GM18907 (cell line): ENCODE results near the gene SNTB2.
A peak's percentile ranks its signal among the peaks of the same experiment; 100 is the strongest.

Experiments used
- ATAC-seq: cut with Tn5 transposase; IDR thresholded peaks from one replicate; pipeline ENCODE4 v1.9.1; 2021; ENCODE audit warnings: mild to moderate bottlenecking, moderate library complexity; ENCODE audit not compliant: unreplicated experiment

SNTB2 gene

DNA sequence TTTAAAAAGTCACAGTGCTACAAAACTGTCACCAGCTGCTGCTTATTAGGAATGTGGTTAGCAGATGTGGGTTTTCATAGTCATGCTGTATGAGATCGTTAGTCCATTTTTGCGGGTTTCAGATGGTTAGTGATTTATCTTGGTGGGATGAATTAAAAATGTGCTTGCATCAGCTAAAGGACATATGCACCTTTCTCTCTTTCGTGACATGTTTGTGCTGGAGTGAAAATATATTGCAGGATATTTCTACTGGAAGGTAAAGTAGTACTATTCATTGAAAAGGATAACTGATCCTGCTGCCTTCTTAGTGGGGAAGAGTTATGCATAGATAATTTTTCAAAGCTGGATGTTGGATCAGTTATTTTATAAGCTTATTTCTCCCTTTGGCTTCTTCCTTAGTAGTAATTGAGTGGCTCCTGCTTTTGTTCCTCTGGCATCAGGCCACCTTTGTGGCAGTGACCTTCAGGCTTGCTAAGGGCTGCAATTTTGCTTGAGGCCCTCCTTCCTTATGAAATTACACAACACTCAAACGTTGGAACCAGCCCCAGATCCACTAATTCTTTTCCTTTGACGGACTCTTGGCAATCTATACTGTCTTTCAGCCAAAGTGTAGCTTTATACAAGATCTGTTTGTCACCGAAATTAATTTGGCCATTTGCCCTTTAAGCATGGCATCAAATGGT is 7.5 kb upstream of the SNTB2 start:
- ATAC-seq, result no peak

GRCh38 chr16:69180011-69180338 is 7.0 kb upstream of the SNTB2 start:
- no peak for ATAC-seq

DNA sequence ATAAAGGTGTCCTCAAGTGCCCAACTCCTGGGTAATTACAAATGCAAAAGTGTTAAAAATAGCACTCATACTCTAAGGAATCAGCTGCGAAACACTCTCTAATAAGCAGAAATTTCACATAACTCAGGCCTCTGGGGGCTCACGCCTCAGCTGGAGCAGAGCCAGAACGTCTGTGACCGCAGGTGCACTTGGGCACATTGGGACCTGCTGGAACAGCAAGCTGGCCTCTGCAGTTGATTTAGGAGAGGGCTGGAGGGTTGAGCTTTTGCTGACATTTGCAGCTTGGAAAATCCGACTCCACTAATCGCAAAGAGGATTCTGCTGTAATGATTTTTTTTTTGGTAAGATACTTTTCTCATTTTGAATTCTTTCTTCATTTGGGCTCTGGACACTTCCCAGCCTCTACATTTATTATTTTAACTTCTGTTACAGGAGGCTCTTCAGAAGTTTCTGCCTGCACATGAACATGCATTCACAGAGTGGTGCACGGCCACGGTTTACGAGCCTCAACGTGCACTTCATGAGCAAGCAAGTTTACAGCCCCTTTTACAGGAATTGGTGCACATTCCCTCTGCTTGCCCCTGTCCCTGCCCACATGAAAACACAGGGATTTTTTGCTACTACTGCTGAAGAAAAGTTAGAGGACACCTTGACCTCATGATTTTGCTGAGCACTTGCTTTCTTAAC is 4.1 kb upstream of the SNTB2 start:
- no peak for ATAC-seq

GRCh38 chr16:69187446-69188235 is 677 bp downstream of the SNTB2 start:
- ATAC-seq, result peak; percentile 41

- ATAC-seq, result no peak
Measured at GRCh38 chr16:69188236-69188549, 1.2 kb downstream of the SNTB2 start.

- ATAC-seq, result no peak
Measured at GRCh38 chr16:69188716-69189115, 1.8 kb downstream of the SNTB2 start.

DNA sequence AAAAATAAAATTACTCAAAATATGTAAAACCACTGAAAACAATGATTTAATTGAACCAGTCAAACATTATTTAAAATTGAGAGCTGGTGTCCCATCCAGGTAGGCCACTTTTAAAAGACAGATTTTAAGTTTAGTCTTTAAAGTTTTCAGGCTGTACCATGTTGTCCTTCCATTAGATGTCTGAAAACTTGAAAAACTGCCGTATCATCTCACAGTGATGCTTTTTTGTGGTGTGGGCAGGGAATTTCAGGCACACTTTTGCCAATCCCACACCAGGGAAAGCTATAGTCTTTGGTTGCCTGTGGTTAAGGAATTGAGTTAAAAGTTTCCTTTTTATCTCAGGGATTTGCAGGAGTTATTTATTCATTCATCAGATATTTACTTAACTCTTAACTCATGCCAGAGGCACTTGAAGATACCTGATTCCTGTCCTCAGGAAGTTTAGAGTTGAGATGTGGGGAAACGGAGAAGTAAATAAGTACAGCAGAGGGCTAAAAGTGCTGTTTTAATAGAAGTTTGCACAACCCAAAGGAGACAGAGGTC is 3.2 kb downstream of the SNTB2 start:
- ATAC-seq, result no peak

- ATAC-seq, result no peak
Measured at GRCh38 chr16:69190598-69190997, 3.6 kb downstream of the SNTB2 start.

- ATAC-seq, result no peak
Measured at GRCh38 chr16:69191136-69191535, 4.2 kb downstream of the SNTB2 start.

GRCh38 chr16:69193855-69194254 is 6.9 kb downstream of the SNTB2 start:
- ATAC-seq, result no peak

- no peak for ATAC-seq
Measured at GRCh38 chr16:69194488-69194887, 7.5 kb downstream of the SNTB2 start.

GRCh38 chr16:69195369-69196029 is 8.5 kb downstream of the SNTB2 start:
- no peak for ATAC-seq

DNA sequence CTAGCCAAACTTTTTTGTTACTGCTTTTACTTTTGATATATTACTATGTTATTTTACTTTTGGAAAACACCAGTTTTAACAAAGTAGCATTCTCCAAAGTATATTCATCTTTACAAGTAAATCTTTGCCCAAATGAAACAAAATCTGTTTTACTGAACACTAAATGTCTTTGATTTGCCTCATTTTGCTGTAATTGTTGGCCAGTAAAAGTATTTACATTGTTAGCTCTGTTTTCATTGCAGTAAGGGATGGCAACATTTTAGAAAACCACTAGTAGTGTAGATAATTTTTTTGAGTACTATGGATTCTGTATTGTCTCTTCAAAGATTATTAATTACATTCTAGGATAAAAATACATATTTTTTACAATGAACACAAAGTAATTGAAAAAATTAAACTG is 10.6 kb downstream of the SNTB2 start:
- ATAC-seq, result no peak

- ATAC-seq, result no peak
Measured at GRCh38 chr16:69199382-69199781, 12.4 kb downstream of the SNTB2 start.

- no peak for ATAC-seq
Measured at GRCh38 chr16:69201291-69201690, 14.3 kb downstream of the SNTB2 start.

DNA sequence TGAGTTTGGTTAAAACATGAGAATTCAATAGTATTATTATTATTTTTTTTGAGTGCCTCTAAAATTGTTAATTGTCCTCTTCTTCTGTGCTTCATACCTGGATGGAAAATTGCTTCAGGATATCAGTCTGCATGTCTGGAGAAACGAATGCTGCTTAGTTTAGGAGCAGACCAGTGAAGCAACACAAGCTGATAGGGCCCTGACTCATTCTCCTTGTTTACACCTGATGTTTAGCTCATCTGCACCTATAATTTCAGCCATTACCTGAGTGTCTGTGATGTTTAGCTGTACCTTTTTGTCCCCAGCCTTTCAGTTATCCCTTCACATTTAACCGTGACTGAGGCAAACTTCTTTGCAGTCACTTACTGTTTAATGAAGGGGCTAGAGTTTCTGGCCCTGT is 14.8 kb downstream of the SNTB2 start:
- ATAC-seq, result no peak

GRCh38 chr16:69204172-69204571 is 17.2 kb downstream of the SNTB2 start:
- ATAC-seq, result no peak

GRCh38 chr16:69209735-69210134 is 22.8 kb downstream of the SNTB2 start:
- ATAC-seq, result no peak

- ATAC-seq, result no peak
Measured at GRCh38 chr16:69217433-69217832, 30.5 kb downstream of the SNTB2 start.

DNA sequence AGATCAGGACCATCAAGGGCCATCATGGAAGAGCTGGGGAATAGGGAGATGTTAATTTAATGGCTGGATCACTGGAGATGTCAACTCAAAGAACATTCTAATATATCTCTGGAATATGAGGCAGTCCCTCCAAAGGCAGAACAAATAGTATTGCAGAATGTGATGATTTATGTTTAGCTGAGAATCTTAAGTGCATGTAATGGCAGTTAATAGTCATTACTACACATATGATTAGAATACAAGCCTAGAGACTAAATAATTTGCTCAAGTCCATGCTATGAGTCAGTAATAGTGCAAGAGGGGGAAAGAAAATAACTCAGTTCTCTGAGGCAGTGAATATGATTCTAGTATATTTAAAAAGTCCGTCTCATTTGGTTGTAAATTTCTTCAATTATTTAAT is 32.3 kb downstream of the SNTB2 start:
- no peak for ATAC-seq

DNA sequence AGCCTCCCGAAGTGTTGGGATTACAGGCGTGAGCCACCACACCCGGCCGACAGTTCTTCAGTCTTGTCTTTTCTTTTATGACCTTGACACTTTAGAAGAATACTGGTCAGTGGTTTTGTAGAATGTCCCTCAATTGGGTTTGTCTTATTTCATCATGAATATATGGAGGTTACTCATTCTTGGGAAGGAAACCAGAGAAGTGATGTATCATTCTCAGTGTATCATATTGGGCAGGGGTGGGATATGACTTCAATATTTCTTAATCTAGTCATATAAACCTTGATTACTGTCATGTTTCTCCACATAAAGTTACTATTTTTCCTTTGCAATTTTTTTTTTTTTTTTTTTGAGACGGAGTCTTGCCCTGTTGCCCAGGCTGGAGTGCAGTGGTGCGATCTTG is 36.9 kb downstream of the SNTB2 start:
- ATAC-seq, result no peak
